H1 (cell line): ENCODE data around the gene SPAG17. TPM values are rescaled to one million over a fixed set of nuclear protein-coding genes. Genes with fewer than 3 reads are reported as not detected.

ENCODE experiments used
- CTCF ChIA-PET: fragments of 300-600 bp; sonication (Branson Sonifier 250); formaldehyde crosslinking; loops from one replicate; lab custom pipeline; 2021; ENCODE audit not compliant: partially characterized antibody; lab: Charles Lee
- POLR2A ChIA-PET: fragments of 300-600 bp; sonication (Branson Sonifier 250); formaldehyde crosslinking; loops from one replicate; lab custom pipeline; 2021; ENCODE audit warnings: inconsistent platforms; ENCODE audit not compliant: partially characterized antibody; lab: Charles Lee
- DNase-seq, 2 experiments: peaks; one replicate each; pipeline versions ENCODE4 v3.0.0 to v3.0.0-alpha.2; 2010 to 2022; ENCODE audit warnings: low spot score in 2 of 2, low read depth in 1 of 2, mixed read lengths in 1 of 2
- FAIRE-seq: peaks from 2 replicates; lab custom pipeline; 2011; peaks lifted over from hg19 to GRCh38; lab: Jason Lieb, UNC
- H2AFZ ChIP-seq: 2 replicates; pipeline ENCODE4 v1.8.1; 2012; ENCODE audit warnings: low read length, inconsistent platforms
- H2AK5ac ChIP-seq: 2 replicates; pipeline ENCODE4 v1.6.1; 2013; ENCODE audit warnings: low read depth, low read length
- H2BK120ac ChIP-seq: replicated peaks from 2 replicates; pipeline ENCODE3; 2013; ENCODE audit warnings: low read depth, low read length, inconsistent platforms
- H2BK12ac ChIP-seq: 2 replicates; pipeline ENCODE4 v1.6.1; 2013; ENCODE audit warnings: low read depth, low read length
- H2BK15ac ChIP-seq: 2 replicates; pipeline ENCODE4 v1.6.1; 2013; ENCODE audit warnings: low read length
- H2BK20ac ChIP-seq: 2 replicates; pipeline ENCODE4 v1.6.1; 2013; ENCODE audit warnings: low read length
- H2BK5ac ChIP-seq: 2 replicates; pipeline ENCODE4 v1.6.1; 2013; ENCODE audit warnings: low read depth, low read length
- H3K14ac ChIP-seq: 2 replicates; pipeline ENCODE4 v1.6.1; 2013; ENCODE audit warnings: inconsistent platforms; ENCODE audit not compliant: insufficient read length
- H3K18ac ChIP-seq: 2 replicates; pipeline ENCODE4 v1.6.1; 2013; ENCODE audit warnings: low read length; ENCODE audit errors: extremely low read depth
- H3K23ac ChIP-seq: 2 replicates; pipeline ENCODE4 v1.6.1; 2013; ENCODE audit warnings: inconsistent platforms; ENCODE audit not compliant: insufficient read length
- H3K23me2 ChIP-seq: 2 replicates; pipeline ENCODE4 v1.6.1; 2013; ENCODE audit warnings: low read depth, low read length
- H3K27ac ChIP-seq: 2 replicates; pipeline ENCODE4 v1.6.1; 2011; ENCODE audit warnings: low read depth, low read length, inconsistent platforms
- H3K27me3 ChIP-seq, 4 experiments: replicated peaks in 1 of 4; 1 replicate in 1 of 4; 2 replicates in 3 of 4; pipeline versions ENCODE4 v1.6.1 to v1.8.1; 2011 to 2013; ENCODE audit warnings: low read length in 3 of 4, mild to moderate bottlenecking in 3 of 4, inconsistent platforms in 2 of 4, mixed read lengths in 2 of 4, moderate library complexity in 1 of 4; ENCODE audit not compliant: control insufficient read depth in 3 of 4, insufficient read depth in 3 of 4; ENCODE audit errors: extremely low read depth in 1 of 4
- H3K36me3 ChIP-seq, 4 experiments: 2 replicates each; pipeline versions ENCODE4 v1.6.1 to v1.8.1; 2011 to 2013; ENCODE audit warnings: mild to moderate bottlenecking in 4 of 4, low read length in 3 of 4, moderate library complexity in 2 of 4, control low read depth in 1 of 4, inconsistent platforms in 1 of 4; ENCODE audit not compliant: insufficient read depth in 4 of 4, control insufficient read depth in 2 of 4
- H3K4ac ChIP-seq: replicated peaks from 2 replicates; pipeline ENCODE3; 2013; ENCODE audit warnings: low read length, low read depth, mixed read lengths, inconsistent platforms; ENCODE audit not compliant: insufficient read length
- H3K4me1 ChIP-seq, 4 experiments: replicated peaks in 1 of 4; 1 replicate in 1 of 4; 2 replicates in 3 of 4; pipeline versions ENCODE4 v1.6.1 to v1.8.1; 2011 to 2013; ENCODE audit warnings: low read length in 3 of 4, inconsistent platforms in 2 of 4, mixed read lengths in 1 of 4; ENCODE audit not compliant: insufficient read depth in 4 of 4, control insufficient read depth in 3 of 4
- H3K4me2 ChIP-seq, 2 experiments: 2 replicates each; pipeline versions ENCODE4 v1.6.1 to v1.8.1; 2011 to 2013; ENCODE audit warnings: low read depth in 2 of 2, low read length in 2 of 2, control low read depth in 1 of 2, inconsistent platforms in 1 of 2, mild to moderate bottlenecking in 1 of 2; ENCODE audit not compliant: insufficient read depth in 1 of 2
- H3K4me3 ChIP-seq, 4 experiments: fragments of 200-600, 300-600 bp in 1 of 4; sonication (generic), shearing (Covaris generic), sonication (Bioruptor Twin) in 1 of 4; 2 replicates each; pipeline versions ENCODE4 v1.5.1 to v1.8.1; 2011 to 2016; ENCODE audit warnings: low read length in 4 of 4, low read depth in 3 of 4, control low read depth in 2 of 4, inconsistent platforms in 2 of 4, mild to moderate bottlenecking in 2 of 4, mixed read lengths in 1 of 4, moderate library complexity in 1 of 4; ENCODE audit not compliant: insufficient read depth in 2 of 4; ENCODE audit errors: extremely low read depth in 1 of 4
- H3K56ac ChIP-seq: replicated peaks from 2 replicates; pipeline ENCODE3; 2013; ENCODE audit warnings: low read depth, mild to moderate bottlenecking, mixed read lengths, low read length, inconsistent platforms; ENCODE audit not compliant: insufficient read length
- H3K79me1 ChIP-seq: 2 replicates; pipeline ENCODE4 v1.6.1; 2013; ENCODE audit warnings: low read depth, low read length, control low read depth
- H3K79me2 ChIP-seq, 2 experiments: 2 replicates each; pipeline versions ENCODE4 v1.6.1 to v1.8.1; 2012 to 2013; ENCODE audit warnings: low read length in 2 of 2, mild to moderate bottlenecking in 2 of 2, inconsistent platforms in 1 of 2; ENCODE audit not compliant: insufficient read depth in 2 of 2, control insufficient read depth in 1 of 2
- H3K9ac ChIP-seq, 4 experiments: replicated peaks in 1 of 4; 1 replicate in 1 of 4; 2 replicates in 3 of 4; pipeline versions ENCODE4 v1.6.1 to v1.8.1; 2011 to 2013; ENCODE audit warnings: low read depth in 3 of 4, low read length in 3 of 4, control low read depth in 2 of 4, mild to moderate bottlenecking in 2 of 4, moderate library complexity in 2 of 4, inconsistent platforms in 1 of 4; ENCODE audit errors: extremely low read depth in 1 of 4
- H3K9me3 ChIP-seq, 2 experiments: 2 replicates each; pipeline versions ENCODE4 v1.6.1 to v1.8.1; 2012 to 2013; ENCODE audit warnings: mild to moderate bottlenecking in 2 of 2, moderate library complexity in 2 of 2, control low read depth in 1 of 2, inconsistent platforms in 1 of 2, low read depth in 1 of 2, low read length in 1 of 2, mixed read lengths in 1 of 2; ENCODE audit not compliant: insufficient read depth in 2 of 2
- H4K20me1 ChIP-seq, 2 experiments: replicated peaks in 1 of 2; 2 replicates each; pipeline versions ENCODE3 to v1.8.1; 2011 to 2013; ENCODE audit warnings: inconsistent platforms in 2 of 2, low read length in 2 of 2, mild to moderate bottlenecking in 1 of 2; ENCODE audit not compliant: insufficient read depth in 2 of 2, control insufficient read depth in 1 of 2
- H4K5ac ChIP-seq: 2 replicates; pipeline ENCODE4 v1.6.1; 2013; ENCODE audit warnings: low read length, low read depth, mixed read lengths, inconsistent platforms; ENCODE audit not compliant: insufficient read length
- H4K8ac ChIP-seq: 2 replicates; pipeline ENCODE4 v1.8.0; 2013; ENCODE audit warnings: mild to moderate bottlenecking, moderate library complexity, low read length, inconsistent platforms; ENCODE audit not compliant: insufficient read depth; ENCODE audit errors: extremely low read depth
- H4K91ac ChIP-seq: replicated peaks from 2 replicates; pipeline ENCODE3; 2013; ENCODE audit warnings: low read length, mixed read lengths, inconsistent platforms; ENCODE audit not compliant: insufficient read length
- BACH1 ChIP-seq: IDR thresholded peaks from 2 replicates; pipeline ENCODE4 v1.6.1; 2012; ENCODE audit warnings: low read length, improper control_type of control experiment
- BCL11A ChIP-seq, 2 experiments: IDR thresholded peaks; one replicate each; pipeline ENCODE4 v1.6.1; 2011; ENCODE audit warnings: low read depth in 2 of 2, low read length in 2 of 2, mild to moderate bottlenecking in 2 of 2
- CBX5 ChIP-seq: fragments of 300-800, 300-1000 bp; sonication (generic); IDR thresholded peaks from 2 replicates; pipeline ENCODE4 v1.7.1; 2016; ENCODE audit warnings: antibody characterized with exemption, low read length, low read depth
- CEBPB ChIP-seq: IDR thresholded peaks from 2 replicates; pipeline ENCODE4 v1.6.1; 2012; ENCODE audit warnings: low read depth, low read length
- CHD1 ChIP-seq: IDR thresholded peaks from 2 replicates; pipeline ENCODE4 v1.6.1; 2012; ENCODE audit warnings: low read depth, low read length, improper control_type of control experiment
- EZH2 ChIP-seq: fragments of 200-600 bp; sonication (generic); IDR thresholded peaks from 2 replicates; pipeline ENCODE4 v1.7.1; 2012; ENCODE audit warnings: low read depth, mild to moderate bottlenecking, moderate library complexity, low read length, inconsistent platforms; ENCODE audit not compliant: severe bottlenecking
- NANOG ChIP-seq: IDR thresholded peaks from 2 replicates; pipeline ENCODE4 v1.6.1; 2011; ENCODE audit warnings: low read length, low read depth, mild to moderate bottlenecking, inconsistent platforms; ENCODE audit not compliant: insufficient read depth, poor library complexity, severe bottlenecking
- RBBP5 ChIP-seq: IDR thresholded peaks from 2 replicates; pipeline ENCODE4 v1.7.1; 2012; ENCODE audit warnings: low read depth, mild to moderate bottlenecking, inconsistent platforms, low read length, moderate library complexity, borderline replicate concordance
- RXRA ChIP-seq: IDR thresholded peaks from 2 replicates; pipeline ENCODE4 v1.6.1; 2011; ENCODE audit warnings: low read depth, mild to moderate bottlenecking, low read length, moderate library complexity; ENCODE audit not compliant: insufficient read depth
- SAP30 ChIP-seq: fragments of 300-600 bp; sonication (generic); IDR thresholded peaks from 2 replicates; pipeline ENCODE4 v1.7.1; 2012; ENCODE audit warnings: low read length, moderate library complexity, mild to moderate bottlenecking, inconsistent platforms; ENCODE audit not compliant: insufficient read depth, insufficient replicate concordance
- YY1 ChIP-seq: IDR thresholded peaks from 2 replicates; pipeline ENCODE4 v1.6.1; 2011; ENCODE audit warnings: low read depth, mild to moderate bottlenecking, low read length
- WGBS, 2 experiments: shearing (Covaris generic) in 1 of 2; methylation state at CpG; one replicate each; pipeline versions ENCODE4 v1.1.6 to v1.1.7; 2013 to 2015; ENCODE audit warnings: low lambda C conversion rate in 2 of 2, mixed read lengths in 2 of 2, inconsistent platforms in 1 of 2, low coverage in 1 of 2, missing lambda C conversion rate in 1 of 2; ENCODE audit not compliant: insufficient replicate concordance in 2 of 2, insufficient coverage in 1 of 2, insufficient read length in 1 of 2; ENCODE audit errors: extremely low coverage in 1 of 2, missing lambda C conversion rate in 1 of 2; 5-methylcytosine and 5-hydroxymethylcytosine counted together
- polyA plus RNA-seq, 7 experiments: library from polyadenylated mRNA; depleted of rRNA in 3 of 7; stranded (reverse) in 5 of 7; unstranded in 2 of 7; fragments of >200 nt in 5 of 7; fragments of 200-250 nt in 2 of 7; gene quantifications; 1 replicate in 5 of 7; 2 replicates in 1 of 7; 4 replicates in 1 of 7; pipeline versions ENCODE4 v1.2.1 to v1.2.3, GENCODE V29; 2011 to 2013; ENCODE audit warnings: missing spikeins in 2 of 7, mixed read lengths in 2 of 7
- total RNA-seq: library from RNA; stranded (reverse); fragmentation: NEBNext Ultra II Directional; extraction: Animal tissue kit (Norgen Biotek cat#: 25700); gene quantifications from 2 replicates; pipeline ENCODE4 v1.2.1, GENCODE V29; 2021

SPAG17 gene
- total and polyA plus RNA-seq, 2 of the 8 experiments (the other 6 are each of a cell fraction or from before 2014, with no cell fraction given) = 0.56 to 0.62 TPM

- H3K79me2 ChIP-seq = peaks cover 25 to 87% of the 10 kb centered on the region in 2 experiments
- H3K56ac ChIP-seq = peak within 1 kb of the TSS; percentile 54
- no peak within 1 kb of the TSS for H2BK12ac ChIP-seq
- FAIRE-seq = peak; percentile 65
- H3K27ac ChIP-seq = no peak within 1 kb of the TSS
- no peak within 1 kb of the TSS for H3K14ac ChIP-seq
- H3K9ac ChIP-seq = peak within 1 kb of the TSS; percentile 68 to 92 (median 78)
- H4K8ac ChIP-seq = peak within 1 kb of the TSS; percentile 77
- H4K5ac ChIP-seq = peak within 1 kb of the TSS; percentile 4
- no peak within 1 kb of the TSS for H3K23ac ChIP-seq
- no peaks in the 10 kb centered on the region for H3K27me3 ChIP-seq
- 1% methylated on average over 33 of the region's 64 CpGs; no CpG with 5 or more reads in 1 of the 2 experiments for WGBS, 2 experiments
- H2BK5ac ChIP-seq = peak within 1 kb of the TSS; percentile 48
- H3K4ac ChIP-seq = peak within 1 kb of the TSS; percentile 76
- H2BK15ac ChIP-seq = no peak within 1 kb of the TSS
- peak within 1 kb of the TSS; percentile 93 for H2AFZ ChIP-seq
- no peak within 1 kb of the TSS for H2BK120ac ChIP-seq
- H2BK20ac ChIP-seq = no peak within 1 kb of the TSS
- H3K9me3 ChIP-seq = no peaks in the 10 kb centered on the region
- H3K18ac ChIP-seq = no peak within 1 kb of the TSS; the same call in 1 of the 2 replicates
- ChIA-PET CTCF (interaction anchor here (0.7 to 3.1 kb wide), 6 partner anchors 8 to 1066 kb away, joined by 3 to 14 read pairs (median 4); no protein-coding TSS in a partner anchor), POLR2A (interaction anchor here (1.3 to 2.0 kb wide), 4 partner anchors 14 to 323 kb away, joined by 3 to 7 read pairs (median 4); no protein-coding TSS in a partner anchor)
- H3K23me2 ChIP-seq = peaks cover 9% of the 10 kb centered on the region
- peaks cover 9 to 12% of the 10 kb centered on the region in 2 experiments for H4K20me1 ChIP-seq
- H3K4me3 ChIP-seq = peak within 1 kb of the TSS; percentile 86 to 98 (median 92)
- H3K79me1 ChIP-seq = peaks cover 11% of the 10 kb centered on the region
- H3K4me1 ChIP-seq = peaks cover 0 to 8% (median 3%) of the 10 kb centered on the region in 4 experiments; a peak in 4 of 7 replicates
- H3K4me2 ChIP-seq = peak within 1 kb of the TSS; percentile 92 to 93
- H3K36me3 ChIP-seq = peaks cover 3 to 13% (median 3%) of the 10 kb centered on the region in 4 experiments; a peak in 7 of 8 replicates
- DNase-seq = peak; percentile 89 to 92
- peak within 1 kb of the TSS; percentile 43; the same call in 1 of the 2 replicates for H2AK5ac ChIP-seq
- peak within 1 kb of the TSS; percentile 11 for H4K91ac ChIP-seq
- TF ChIP-seq RBBP5 = peak; percentile 16
- no peak for TF ChIP-seq CBX5
- no peak for TF ChIP-seq NANOG
- no peak for TF ChIP-seq BCL11A (IDR thresholded peaks at IDR 0.05; ENCODE audit: low read depth in 2 of 2, low read length in 2 of 2)
- no peak for TF ChIP-seq YY1
- no peak for TF ChIP-seq RXRA
- TF ChIP-seq BACH1 = no peak
- no peak for TF ChIP-seq CHD1
- no peak for TF ChIP-seq CEBPB
- TF ChIP-seq SAP30 = peak; percentile 96
- TF ChIP-seq EZH2 = no peak
Observed at GRCh38 chr1:117929343-117930172, 255.5 kb downstream of the SPAG17 start, which contains the start of the genes GDAP2 and WDR3. Gene GDAP2, minus strand, starts transcription at chr1:117929621. Its CDS starts 9,264 bp downstream, at chr1:117920357. Gene WDR3, plus strand, starts transcription at chr1:117929739. Its CDS starts 3,581 bp downstream, at chr1:117933320.
